HCT116 (cell line): ENCODE measurements around the gene KLF2. TPM values are rescaled to one million over a fixed set of nuclear protein-coding genes. Genes with fewer than 3 reads are reported as not detected.

ENCODE experiments used
- ATAC-seq: fragments of 200-7000 bp; cut with Tn5 transposase; 2 replicates; pipeline ENCODE4 v1.9.1; 2020; ENCODE audit warnings: mild to moderate bottlenecking, moderate library complexity
- BruUV-seq: library from RNA; stranded (reverse); fragments of 400-500 nt; replicated peaks from 2 replicates; lab custom pipeline; 2021; lab: Mats Ljungman, UMichigan
- CTCF ChIA-PET: fragments of 300-600 bp; sonication (Branson Sonifier 250); formaldehyde crosslinking; loops from one replicate; lab custom pipeline; 2021; ENCODE audit warnings: antibody characterized with exemption; lab: Charles Lee
- POLR2A ChIA-PET: fragments of 300-600, 350-600 bp; sonication (Branson Sonifier 250); formaldehyde crosslinking; loops from one replicate; lab custom pipeline; 2021; ENCODE audit warnings: antibody characterized with exemption; lab: Charles Lee
- RAD21 ChIA-PET, 2 experiments: fragments of 300-600 bp; sonication (Branson Sonifier 250); formaldehyde crosslinking; loops; one replicate each; lab custom pipeline; 2023; ENCODE audit warnings: low total read pairs in 2 of 2; ENCODE audit not compliant: uncharacterized antibody in 2 of 2, unreplicated experiment in 2 of 2, low non-redundant PET in 1 of 2; lab: Charles Lee
- DNase-seq: peaks from one replicate; pipeline ENCODE4 v3.0.0-alpha.2; 2010; ENCODE audit warnings: low read depth, low spot score
- H2AFZ ChIP-seq: fragments of 200-600 bp; shearing (Covaris generic), sonication (generic); 2 replicates; pipeline ENCODE4 v1.6.1; 2017; ENCODE audit warnings: low read depth, mixed run types, mixed read lengths, antibody characterized with exemption, low read length; ENCODE audit not compliant: poor library complexity, severe bottlenecking
- H3K27ac ChIP-seq: 2 replicates; pipeline ENCODE4 v1.5.1; 2012; ENCODE audit warnings: low read depth, low read length
- H3K27me3 ChIP-seq: fragments of 200-600 bp; sonication (generic); 2 replicates; pipeline ENCODE4 v1.6.1; 2016; ENCODE audit warnings: mixed run types, low read length, mixed read lengths; ENCODE audit not compliant: insufficient read depth
- H3K36me3 ChIP-seq, 2 experiments: fragments of 200-500 bp in 1 of 2; fragments of 200-600 bp in 1 of 2; sonication (Bioruptor generic) in 1 of 2; sonication (generic) in 1 of 2; 2 replicates each; pipeline versions ENCODE4 v1.5.1 to v1.6.1; 2014 to 2016; ENCODE audit warnings: low read length in 2 of 2, inconsistent platforms in 1 of 2, mixed read lengths in 1 of 2, mixed run types in 1 of 2; ENCODE audit not compliant: insufficient read depth in 2 of 2, control insufficient read depth in 1 of 2
- H3K4me1 ChIP-seq, 2 experiments: fragments of 200-600 bp in 1 of 2; sonication (generic) in 1 of 2; 2 replicates each; pipeline versions ENCODE4 v1.5.1 to v1.6.1; 2012 to 2017; ENCODE audit warnings: low read length in 2 of 2, inconsistent platforms in 1 of 2, mild to moderate bottlenecking in 1 of 2, mixed read lengths in 1 of 2, mixed run types in 1 of 2, moderate library complexity in 1 of 2; ENCODE audit not compliant: insufficient read depth in 2 of 2, control insufficient read depth in 1 of 2
- H3K4me2 ChIP-seq: fragments of 200-600 bp; sonication (generic); 2 replicates; pipeline ENCODE4 v1.6.1; 2017; ENCODE audit warnings: mixed run types, low read length, mixed read lengths
- H3K4me3 ChIP-seq, 2 experiments: fragments of 200-600 bp in 1 of 2; sonication (generic) in 1 of 2; replicated peaks in 1 of 2; 2 replicates each; pipeline ENCODE4 v1.5.1; 2011 to 2016; ENCODE audit warnings: low read length in 2 of 2, control low read depth in 1 of 2, low read depth in 1 of 2, mild to moderate bottlenecking in 1 of 2, mixed read lengths in 1 of 2, mixed run types in 1 of 2
- H3K79me2 ChIP-seq: fragments of 200-600 bp; sonication (generic); 2 replicates; pipeline ENCODE4 v1.6.1; 2017; ENCODE audit warnings: mild to moderate bottlenecking, mixed run types, low read length, moderate library complexity, mixed read lengths; ENCODE audit not compliant: insufficient read depth
- H3K9ac ChIP-seq: fragments of 200-600 bp; sonication (generic); 2 replicates; pipeline ENCODE4 v1.6.1; 2016; ENCODE audit warnings: low read length, mixed read lengths
- H3K9me2 ChIP-seq: fragments of 200-600 bp; sonication (generic), shearing (Covaris generic); 2 replicates; pipeline ENCODE4 v1.6.1; 2017; ENCODE audit warnings: mixed run types, mild to moderate bottlenecking, moderate library complexity; ENCODE audit not compliant: insufficient read depth
- H3K9me3 ChIP-seq, 2 experiments: fragments of 200-500 bp in 1 of 2; fragments of 200-600 bp in 1 of 2; sonication (Bioruptor generic) in 1 of 2; sonication (generic) in 1 of 2; 2 replicates each; pipeline ENCODE4 v1.6.1; 2014 to 2017; ENCODE audit warnings: low read length in 2 of 2, mixed read lengths in 2 of 2, inconsistent platforms in 1 of 2, low read depth in 1 of 2, mild to moderate bottlenecking in 1 of 2, mixed run types in 1 of 2, moderate library complexity in 1 of 2; ENCODE audit not compliant: control insufficient read depth in 1 of 2, insufficient read depth in 1 of 2
- H4K20me1 ChIP-seq: fragments of 200-600 bp; sonication (generic), shearing (Covaris generic); 2 replicates; pipeline ENCODE4 v1.6.1; 2017; ENCODE audit warnings: mixed run types, mild to moderate bottlenecking, moderate library complexity; ENCODE audit not compliant: insufficient read depth
- ATF3 ChIP-seq: IDR thresholded peaks from 2 replicates; pipeline ENCODE4 v1.6.1; 2012
- CBX3 ChIP-seq: IDR thresholded peaks from 2 replicates; pipeline ENCODE4 v1.6.1; 2012; ENCODE audit warnings: low read depth
- CEBPB ChIP-seq: IDR thresholded peaks from 2 replicates; pipeline ENCODE4 v1.6.1; 2012; ENCODE audit warnings: low read depth
- CTCF ChIP-seq, 3 experiments: fragments of 200-600 bp in 1 of 3; sonication (generic) in 1 of 3; IDR thresholded peaks in 2 of 3; conservative IDR thresholded peaks in 1 of 3; 2 replicates each; pipeline ENCODE4 v1.5.1; 2012 to 2017; ENCODE audit warnings: low read depth in 2 of 3, low read length in 2 of 3, antibody characterized with exemption in 1 of 3, borderline replicate concordance in 1 of 3, control low read depth in 1 of 3, mild to moderate bottlenecking in 1 of 3, mixed read lengths in 1 of 3, mixed run types in 1 of 3, moderate library complexity in 1 of 3; ENCODE audit not compliant: insufficient read depth in 1 of 3
- EGR1 ChIP-seq: IDR thresholded peaks from 2 replicates; pipeline ENCODE4 v1.6.1; 2012; ENCODE audit warnings: low read depth
- ELF1 ChIP-seq: IDR thresholded peaks from 2 replicates; pipeline ENCODE4 v1.6.1; 2012; ENCODE audit warnings: low read depth, borderline replicate concordance
- EZH2 ChIP-seq: fragments of 200-600 bp; sonication (generic); IDR thresholded peaks from 2 replicates; pipeline ENCODE4 v1.6.1; 2017; ENCODE audit warnings: antibody characterized with exemption, mixed run types
- EZH2phosphoT487 ChIP-seq: fragments of 200-600 bp; IDR thresholded peaks from 2 replicates; pipeline ENCODE4 v1.6.1; 2018; ENCODE audit warnings: antibody characterized with exemption, borderline replicate concordance
- FOSL1 ChIP-seq: IDR thresholded peaks from 2 replicates; pipeline ENCODE4 v1.6.1; 2012; ENCODE audit warnings: low read depth
- JUND ChIP-seq: IDR thresholded peaks from 2 replicates; pipeline ENCODE4 v1.6.1; 2012
- MAX ChIP-seq: IDR thresholded peaks from 2 replicates; pipeline ENCODE4 v1.6.1; 2012
- POLR2AphosphoS5 ChIP-seq: IDR thresholded peaks from 2 replicates; pipeline ENCODE4 v1.6.1; 2011; ENCODE audit warnings: mild to moderate bottlenecking, low read depth, low read length, moderate library complexity
- REST ChIP-seq: IDR thresholded peaks from 2 replicates; pipeline ENCODE4 v1.6.1; 2012; ENCODE audit warnings: low read depth
- SIN3A ChIP-seq: IDR thresholded peaks from 2 replicates; pipeline ENCODE4 v1.6.1; 2012; ENCODE audit warnings: low read depth
- SP1 ChIP-seq: IDR thresholded peaks from 2 replicates; pipeline ENCODE4 v1.6.1; 2012; ENCODE audit warnings: low read depth
- SRF ChIP-seq: IDR thresholded peaks from 2 replicates; pipeline ENCODE4 v1.6.1; 2012; ENCODE audit warnings: low read depth
- TCF7L2 ChIP-seq: IDR thresholded peaks from 2 replicates; pipeline ENCODE4 v1.7.0; 2011; ENCODE audit warnings: borderline replicate concordance, inconsistent platforms; ENCODE audit not compliant: insufficient read depth, insufficient read length; ENCODE audit errors: extremely low read depth
- YY1 ChIP-seq: IDR thresholded peaks from 2 replicates; pipeline ENCODE4 v1.6.1; 2011; ENCODE audit warnings: low read length, low read depth, moderate library complexity, mild to moderate bottlenecking; ENCODE audit not compliant: insufficient replicate concordance; ENCODE audit errors: extremely low read depth
- ZFX ChIP-seq: fragments of 450-650 bp; IDR thresholded peaks from 2 replicates; pipeline ENCODE4 v1.6.1; 2017
- ZNF274 ChIP-seq: fragments of 200-500 bp; sonication (Bioruptor generic); IDR thresholded peaks from 2 replicates; pipeline ENCODE4 v1.6.1; 2014; ENCODE audit warnings: mild to moderate bottlenecking, low read depth, low read length, inconsistent platforms
- intact Hi-C: fragments of 100-400 bp; cut with micrococcal nuclease; formaldehyde crosslinking; loops from 2 replicates; pipeline ENCODE4 v1.10.0; 2022
- total RNA-seq: library from RNA; stranded (reverse); gene quantifications from one replicate; pipeline ENCODE4 v1.2.1, GENCODE V29; 2021; ENCODE audit not compliant: unreplicated experiment

The KLF2 gene
- total RNA-seq, 1 experiment from 2014 or later: 39.4 TPM

GRCh38 chr19:16363852-16364230 is 39.2 kb downstream of the KLF2 start (continued):
- TF ChIP-seq FOSL1: no peak
- no peak for TF ChIP-seq SP1
- no peak for TF ChIP-seq JUND
- TF ChIP-seq CBX3: no peak
- no peak for TF ChIP-seq MAX

- Histone ChIP-seq H3K4me1 (no peaks in the 10 kb centered on the region), H3K4me2 (no peak overlapping the region), H3K79me2 (no peaks in the 10 kb centered on the region), H3K27me3 (no peaks in the 10 kb centered on the region), H3K4me3 (no peak overlapping the region), H3K9me3 (no peaks in the 10 kb centered on the region), H3K27ac (no peak overlapping the region), H3K36me3 (no peaks in the 10 kb centered on the region; a peak in 1 of 4 replicates), H4K20me1 (no peaks in the 10 kb centered on the region), H3K9me2 (no peaks in the 10 kb centered on the region), H3K9ac (no peak overlapping the region), H2AFZ (no peak overlapping the region)
- intact Hi-C loops: no loop called here
- no TSS peak for BruUV-seq
- ATAC-seq (no peak), DNase-seq (no peak)
- ChIA-PET POLR2A (no interaction called here), CTCF (no interaction called here), RAD21 (no interaction called here)
- TF ChIP-seq TCF7L2 (no peak), EZH2phosphoT487 (no peak), CBX3 (no peak), EGR1 (no peak), MAX (no peak), ELF1 (no peak), ZNF274 (no peak), YY1 (no peak), SRF (no peak), POLR2AphosphoS5 (no peak), ATF3 (no peak), CTCF (IDR thresholded peaks at IDR 0.05 in 2 of 3, conservative IDR thresholded peaks at IDR 0.05 in 1 of 3; ENCODE audit: borderline replicate concordance in 1 of 3, insufficient read depth in 1 of 3, low read depth in 2 of 3, low read length in 2 of 3) (no peak), EZH2 (no peak), ZFX (no peak), SIN3A (no peak), CEBPB (no peak), REST (no peak)
Observed at GRCh38 chr19:16364231-16364865, 39.7 kb downstream of the KLF2 start.
